HTR-8/SVneo (cell line): ENCODE data around the gene SPECC1.
"Not testable (repeated sequence)": the region's sequence is repeated elsewhere in the genome, so short reads cannot be mapped to it uniquely, and the experiment has no call there.

Experiments
- DNase-seq: peaks from one replicate; pipeline ENCODE4 v3.0.0; 2011; ENCODE audit warnings: low spot score, mixed read lengths; ENCODE audit not compliant: insufficient read length
- FAIRE-seq: peaks from 2 replicates; lab custom pipeline; 2011; peaks lifted over from hg19 to GRCh38; lab: Jason Lieb, UNC

The SPECC1 gene

GRCh38 chr17:20009302-20010098 is at the start of gene SPECC1:
SPECC1 (plus strand) TSS chr17:20009359; CDS start chr17:20096652, 87,293 bp downstream.
- FAIRE-seq (peak; percentile 93), DNase-seq (peak; percentile 94)

- not testable (repeated sequence) for FAIRE-seq, DNase-seq
Measured at GRCh38 chr17:19962954-19963353, 46.2 kb upstream of the SPECC1 start.

- no peak for DNase-seq
- no peak for FAIRE-seq
Measured at GRCh38 chr17:19973156-19973555, 36.0 kb upstream of the SPECC1 start.

- DNase-seq (no peak), FAIRE-seq (no peak)
Measured at GRCh38 chr17:19975601-19976000, 33.6 kb upstream of the SPECC1 start.

- DNase-seq (peak; percentile 95), FAIRE-seq (peak; percentile 82)
Measured at GRCh38 chr17:19977293-19978208, 31.6 kb upstream of the SPECC1 start, which contains the start of gene AKAP10. AKAP10 (minus strand) TSS chr17:19977828; CDS start chr17:19977679, 149 bp downstream.

GRCh38 chr17:19978209-19978802 is 30.9 kb upstream of the SPECC1 start:
- no peak for FAIRE-seq
- no peak for DNase-seq

- FAIRE-seq (no peak), DNase-seq (no peak)
Measured at GRCh38 chr17:19978805-19979211, 30.4 kb upstream of the SPECC1 start.

- DNase-seq (no peak), FAIRE-seq (no peak)
Measured at GRCh38 chr17:19979917-19980770, 29.0 kb upstream of the SPECC1 start.

- FAIRE-seq (peak; percentile 33), DNase-seq (no peak)
Measured at GRCh38 chr17:19986941-19987861, 22.0 kb upstream of the SPECC1 start.

GRCh38 chr17:19987897-19988296 is 21.3 kb upstream of the SPECC1 start:
- no peak for FAIRE-seq
- no peak for DNase-seq

GRCh38 chr17:19991252-19991885 is 17.8 kb upstream of the SPECC1 start:
- DNase-seq, result no peak
- FAIRE-seq, result no peak

- FAIRE-seq, result peak; percentile 97
- peak; percentile 88 for DNase-seq
Measured at GRCh38 chr17:19992803-19993713, 16.1 kb upstream of the SPECC1 start.

- DNase-seq (no peak), FAIRE-seq (no peak)
Measured at GRCh38 chr17:19996086-19996485, 13.1 kb upstream of the SPECC1 start.

- peak; percentile 48 for FAIRE-seq
Measured at GRCh38 chr17:19996502-19996901, 12.7 kb upstream of the SPECC1 start.

GRCh38 chr17:20008242-20009051 is 712 bp upstream of the SPECC1 start:
- no peak for DNase-seq
- peak; percentile 63 for FAIRE-seq

More at GRCh38 chr17:19996502-19996901, 12.7 kb upstream of the SPECC1 start:
- no peak for DNase-seq

GRCh38 chr17:20009052-20009301 is 182 bp upstream of the SPECC1 start:
- DNase-seq (no peak), FAIRE-seq (no peak)
